Measurements from ENCODE around the gene TGFBR1. TPM values are rescaled to one million over a fixed set of nuclear protein-coding genes. Genes with fewer than 3 reads are reported as not detected.

TGFBR1 gene
- total and polyA plus RNA-seq, 7 donors, result 5.3 to 25.7 (median 18.3) TPM

GRCh38 chr9:99189186-99189585 lies 84.3 kb downstream of the TGFBR1 start:
- TF ChIP-seq CTCF (IDR thresholded peaks at IDR 0.05), result no peak
- no peaks in the 10 kb centered on the region for H3K4me1 ChIP-seq
- H3K9me3 ChIP-seq, result no peaks in the 10 kb centered on the region
- no peak for ATAC-seq
- WGBS, 3 donors, result 61 to 82% (median 70%) methylated on average over 2 of the region's 2 CpGs
- no peaks in the 10 kb centered on the region for H3K36me3 ChIP-seq (ENCODE audit: insufficient read depth in 1 of 2, low read depth in 1 of 2)
- H3K4me3 ChIP-seq, result no peak overlapping the region
- H3K27ac ChIP-seq, result no peak overlapping the region
- no peaks in the 10 kb centered on the region for H3K27me3 ChIP-seq (ENCODE audit: insufficient read depth in 3 of 3, low read length in 2 of 3)
- DNase-seq, result no peak
- intact Hi-C loops (cut with DNase I), result loop anchor here (10.0 kb wide), 2 partner anchors 636 to 1026 kb away; partner anchors contain the start of gene NR4A3 (in 1 of the 2)

- ATAC-seq, result no peak
- Histone ChIP-seq H3K4me1 (no peaks in the 10 kb centered on the region), H3K9me3 (peaks cover 4% of the 10 kb centered on the region), H3K27me3 (ENCODE audit: insufficient read depth in 3 of 3, low read length in 2 of 3) (no peaks in the 10 kb centered on the region), H3K36me3 (ENCODE audit: insufficient read depth in 1 of 2, low read depth in 1 of 2) (no peaks in the 10 kb centered on the region), H3K4me3 (no peak overlapping the region), H3K27ac (no peak overlapping the region)
- intact Hi-C loops (cut with DNase I), result loop anchor here (10.0 kb wide), 2 partner anchors 635 to 1025 kb away; partner anchors contain the start of gene NR4A3 (in 1 of the 2)
- 60 to 64% (median 62%) methylated on average over 8 of the region's 8 CpGs for WGBS, 3 donors
- TF ChIP-seq CTCF (IDR thresholded peaks at IDR 0.05), result no peak
- no peak for DNase-seq
Observed at GRCh38 chr9:99189887-99190596, 85.1 kb downstream of the TGFBR1 start.

- peaks cover 4% of the 10 kb centered on the region for H3K9me3 ChIP-seq
- 95 to 98% (median 97%) methylated on average over 3 of the region's 3 CpGs for WGBS, 3 donors
- no peak overlapping the region for H3K4me3 ChIP-seq
- DNase-seq (no peak), ATAC-seq (no peak)
- no peaks in the 10 kb centered on the region for H3K4me1 ChIP-seq
- H3K27me3 ChIP-seq (ENCODE audit: insufficient read depth in 3 of 3, low read length in 2 of 3), result no peaks in the 10 kb centered on the region
- H3K27ac ChIP-seq, result no peak overlapping the region
- H3K36me3 ChIP-seq (ENCODE audit: insufficient read depth in 1 of 2, low read depth in 1 of 2), result no peaks in the 10 kb centered on the region
- intact Hi-C loops (cut with DNase I), result no loop called here
- TF ChIP-seq CTCF (IDR thresholded peaks at IDR 0.05), result no peak
Observed at GRCh38 chr9:99190597-99191283, 85.8 kb downstream of the TGFBR1 start.

- WGBS, 3 donors, result 66 to 69% (median 68%) methylated on average over 5 of the region's 5 CpGs
- no peaks in the 10 kb centered on the region for H3K36me3 ChIP-seq (ENCODE audit: insufficient read depth in 1 of 2, low read depth in 1 of 2)
- no peak overlapping the region for H3K27ac ChIP-seq
- intact Hi-C loops (cut with DNase I), result no loop called here
- H3K4me3 ChIP-seq, result no peak overlapping the region
- no peaks in the 10 kb centered on the region for H3K27me3 ChIP-seq (ENCODE audit: insufficient read depth in 3 of 3, low read length in 2 of 3)
- DNase-seq, result no peak
- no peak for ATAC-seq
- no peak for TF ChIP-seq CTCF (IDR thresholded peaks at IDR 0.05)
- peaks cover 4% of the 10 kb centered on the region for H3K9me3 ChIP-seq
- H3K4me1 ChIP-seq, result no peaks in the 10 kb centered on the region
Observed at GRCh38 chr9:99192786-99193465, 88.0 kb downstream of the TGFBR1 start.
